H1 (cell line): ENCODE results near the gene GALNTL6. TPM values are rescaled to one million over a fixed set of nuclear protein-coding genes. Genes with fewer than 3 reads are reported as not detected.

Source experiments
- CBX8 ChIP-seq: fragments of 300-800, 300-1000 bp; sonication (generic); IDR thresholded peaks from 2 replicates; pipeline ENCODE4 v1.7.1; 2016; ENCODE audit warnings: low read depth, low read length, borderline replicate concordance
- JUND ChIP-seq: IDR thresholded peaks from 2 replicates; pipeline ENCODE4 v1.6.1; 2011; ENCODE audit warnings: mild to moderate bottlenecking, improper control_type of control experiment, low read length
- NANOG ChIP-seq: IDR thresholded peaks from 2 replicates; pipeline ENCODE4 v1.6.1; 2011; ENCODE audit warnings: low read length, low read depth, mild to moderate bottlenecking, inconsistent platforms; ENCODE audit not compliant: insufficient read depth, poor library complexity, severe bottlenecking
- POLR2A ChIP-seq, 2 experiments: IDR thresholded peaks; 1 replicate in 1 of 2; 2 replicates in 1 of 2; pipeline ENCODE4 v1.6.1; 2011; ENCODE audit warnings: low read depth in 2 of 2, low read length in 2 of 2, mild to moderate bottlenecking in 2 of 2; ENCODE audit errors: control extremely low read depth in 1 of 2
- TCF12 ChIP-seq: IDR thresholded peaks from 2 replicates; pipeline ENCODE4 v1.6.1; 2011; ENCODE audit warnings: low read depth, mild to moderate bottlenecking, low read length
- polyA plus RNA-seq, 7 experiments: library from polyadenylated mRNA; depleted of rRNA in 3 of 7; stranded (reverse) in 5 of 7; unstranded in 2 of 7; fragments of >200 nt in 5 of 7; fragments of 200-250 nt in 2 of 7; gene quantifications; 1 replicate in 5 of 7; 2 replicates in 1 of 7; 4 replicates in 1 of 7; pipeline versions ENCODE4 v1.2.1 to v1.2.3, GENCODE V29; 2011 to 2013; ENCODE audit warnings: missing spikeins in 2 of 7, mixed read lengths in 2 of 7
- total RNA-seq: library from RNA; stranded (reverse); fragmentation: NEBNext Ultra II Directional; extraction: Animal tissue kit (Norgen Biotek cat#: 25700); gene quantifications from 2 replicates; pipeline ENCODE4 v1.2.1, GENCODE V29; 2021

The GALNTL6 gene
- total and polyA plus RNA-seq, 2 of the 8 experiments (the other 6 are each of a cell fraction or from before 2014, with no cell fraction given) = 0.03 to 0.32 TPM

GRCh38 chr4:171846893-171847292, 33.7 kb downstream of the GALNTL6 start (continued):
- TF ChIP-seq TCF12 (no peak), CBX8 (no peak), POLR2A (IDR thresholded peaks at IDR 0.05; ENCODE audit: control extremely low read depth in 1 of 2, low read depth in 2 of 2, low read length in 2 of 2) (no peak), JUND (no peak), NANOG (no peak)
